B cell (primary cell): Measurements from ENCODE around the gene S100A10. TPM values are rescaled to one million over a fixed set of nuclear protein-coding genes. Genes with fewer than 3 reads are reported as not detected.

Experiments used
- ATAC-seq: fragments of 200-7000 bp; cut with Tn5 transposase; one replicate; pipeline ENCODE4 v1.10.0; 2021; ENCODE audit warnings: low read depth, mild to moderate bottlenecking, moderate number of reproducible peaks, moderate library complexity
- CTCF ChIA-PET: fragments of 350-600 bp; sonication (Branson Sonifier 250); formaldehyde crosslinking; loops from one replicate; lab custom pipeline; 2021; ENCODE audit warnings: antibody characterized with exemption, inconsistent platforms; lab: Charles Lee
- POLR2A ChIA-PET: fragments of 350-600 bp; sonication (Branson Sonifier 250); formaldehyde crosslinking; loops from one replicate; lab custom pipeline; 2021; ENCODE audit warnings: antibody characterized with exemption; lab: Charles Lee
- DNase-seq: peaks from one replicate; pipeline ENCODE4 v3.0.0; 2013
- H2AFZ ChIP-seq: 2 replicates; pipeline ENCODE4 v1.6.1; 2012; ENCODE audit warnings: mild to moderate bottlenecking, low read depth, low read length; ENCODE audit not compliant: insufficient read depth, poor library complexity, severe bottlenecking
- H3K27ac ChIP-seq, 2 donors: 1 replicate in 1 of 2; 2 replicates in 1 of 2; pipeline ENCODE4 v1.5.1; 2012 to 2013; ENCODE audit warnings: low read length in 2 of 2, mild to moderate bottlenecking in 2 of 2, moderate library complexity in 1 of 2
- H3K27me3 ChIP-seq, 4 experiments: fragments of 200-600 bp in 1 of 4; sonication (generic) in 1 of 4; replicated peaks in 1 of 4; 1 replicate in 2 of 4; 2 replicates in 2 of 4; pipeline versions ENCODE4 v1.6.1 to v1.7.0; 2013 to 2016; ENCODE audit warnings: low read length in 3 of 4, mild to moderate bottlenecking in 2 of 4, mixed read lengths in 1 of 4, moderate library complexity in 1 of 4; ENCODE audit not compliant: insufficient read depth in 4 of 4, control insufficient read depth in 3 of 4; ENCODE audit errors: control extremely low read depth in 1 of 4
- H3K36me3 ChIP-seq, 2 experiments: replicated peaks in 1 of 2; 1 replicate in 1 of 2; 2 replicates in 1 of 2; pipeline versions ENCODE4 v1.6.1 to v1.7.1; 2013; ENCODE audit warnings: low read length in 1 of 2; ENCODE audit not compliant: insufficient read depth in 2 of 2, control insufficient read depth in 1 of 2; ENCODE audit errors: control extremely low read depth in 1 of 2, extremely low read depth in 1 of 2
- H3K4me1 ChIP-seq, 2 donors: fragments of 200-600 bp in 1 of 2; sonication (generic) in 1 of 2; 1 replicate in 1 of 2; 2 replicates in 1 of 2; pipeline versions ENCODE4 v1.5.1 to v1.6.1; 2013 to 2017; ENCODE audit warnings: low read length in 2 of 2; ENCODE audit not compliant: control insufficient read depth in 2 of 2, insufficient read depth in 2 of 2
- H3K4me2 ChIP-seq: replicated peaks from 2 replicates; pipeline ENCODE3; 2012; ENCODE audit warnings: mild to moderate bottlenecking, low read depth, low read length; ENCODE audit not compliant: poor library complexity, severe bottlenecking
- H3K4me3 ChIP-seq, 5 experiments: fragments of 200-600 bp in 1 of 5; sonication (generic) in 1 of 5; 1 replicate in 3 of 5; 2 replicates in 2 of 5; pipeline versions ENCODE4 v1.5.1 to v1.7.0; 2011 to 2016; ENCODE audit warnings: low read length in 4 of 5, mild to moderate bottlenecking in 4 of 5, low read depth in 2 of 5, control low read depth in 1 of 5, moderate library complexity in 1 of 5; ENCODE audit not compliant: insufficient read depth in 1 of 5; ENCODE audit errors: control extremely low read depth in 1 of 5, extremely low read depth in 1 of 5
- H3K79me2 ChIP-seq: fragments of 200-600 bp; sonication (generic); one replicate; pipeline ENCODE4 v1.6.0; 2016; ENCODE audit warnings: low read length; ENCODE audit not compliant: control insufficient read depth, insufficient read depth
- H3K9ac ChIP-seq: fragments of 200-600 bp; sonication (generic); 2 replicates; pipeline ENCODE4 v1.6.1; 2017; ENCODE audit warnings: mild to moderate bottlenecking, low read length, moderate library complexity
- H3K9me3 ChIP-seq, 3 donors: one replicate each; pipeline versions ENCODE4 v1.6.1 to v1.7.1; 2013; ENCODE audit warnings: low read length in 2 of 3; ENCODE audit not compliant: control insufficient read depth in 2 of 3, insufficient read depth in 1 of 3; ENCODE audit errors: control extremely low read depth in 1 of 3
- H4K20me1 ChIP-seq: 2 replicates; pipeline ENCODE4 v1.6.0; 2012; ENCODE audit warnings: mild to moderate bottlenecking, low read length; ENCODE audit not compliant: insufficient read depth, control insufficient read depth, poor library complexity, severe bottlenecking
- H3K27ac Mint-ChIP-seq: one replicate; pipeline ENCODE4 v1.8.0; 2021; ENCODE audit warnings: mixed read lengths
- H3K27me3 Mint-ChIP-seq: one replicate; pipeline ENCODE4 v1.8.0; 2021; ENCODE audit warnings: mixed read lengths
- H3K4me1 Mint-ChIP-seq: one replicate; pipeline ENCODE4 v1.8.0; 2021; ENCODE audit warnings: mixed read lengths
- H3K4me3 Mint-ChIP-seq: one replicate; pipeline ENCODE4 v1.8.0; 2021; ENCODE audit warnings: mixed read lengths
- H3K9me3 Mint-ChIP-seq: one replicate; pipeline ENCODE4 v1.8.0; 2022; ENCODE audit warnings: mixed read lengths; ENCODE audit not compliant: insufficient read depth
- CTCF ChIP-seq: fragments of 200-600 bp; IDR thresholded peaks from one replicate; pipeline ENCODE4 v1.8.0; 2022; ENCODE audit warnings: antibody characterized with exemption, mild to moderate bottlenecking
- EZH2 ChIP-seq: IDR thresholded peaks from 2 replicates; pipeline ENCODE4 v1.6.1; 2012; ENCODE audit warnings: borderline replicate concordance, low read depth, mild to moderate bottlenecking, moderate library complexity, low read length; ENCODE audit not compliant: insufficient read depth, poor library complexity, severe bottlenecking
- WGBS: methylation state at CpG from one replicate; pipeline ENCODE4 v1.1.5; 2013; ENCODE audit warnings: missing lambda C conversion rate; ENCODE audit not compliant: insufficient coverage; 5-methylcytosine and 5-hydroxymethylcytosine counted together
- intact Hi-C: fragments of 100-400 bp; cut with micrococcal nuclease; formaldehyde crosslinking; loops from one replicate; pipeline ENCODE4 v1.10.0; 2022
- polyA plus RNA-seq: library from polyadenylated mRNA; depleted of rRNA; stranded (reverse); fragments of >200 nt; gene quantifications from 2 replicates; pipeline ENCODE4 v1.2.3, GENCODE V29; 2012
- total RNA-seq, 2 donors: library from RNA; stranded (reverse); fragments of 120-200 nt in 1 of 2; gene quantifications; 1 replicate in 1 of 2; 2 replicates in 1 of 2; pipeline versions ENCODE4 v1.2.3 to v1.2.4, GENCODE V29; 2013 to 2022

The S100A10 gene
- total and polyA plus RNA-seq, 2 donors (not counting 1 experiment from before 2014, with no cell fraction given) = 38.0 to 47.1 TPM

GRCh38 chr1:151978922-151979321 lies 14.7 kb downstream of the S100A10 start:
- H3K9me3 ChIP-seq = no peaks in the 10 kb centered on the region
- H3K79me2 ChIP-seq = no peaks in the 10 kb centered on the region
- no peak overlapping the region for H3K4me2 ChIP-seq
- no peak overlapping the region for H3K4me3 ChIP-seq
- no peak overlapping the region for H3K9ac ChIP-seq
- H3K9me3 Mint-ChIP-seq = no peaks in the 10 kb centered on the region
- H3K27me3 Mint-ChIP-seq = peaks cover 7% of the 10 kb centered on the region
- intact Hi-C loops = no loop called here
- peaks cover 0 to 20% of the 10 kb centered on the region in 2 experiments for H3K36me3 ChIP-seq
- no CpG with 5 or more reads among the region's 5 CpGs for WGBS
- H3K4me1 ChIP-seq = no peaks in the 10 kb centered on the region
- no peaks in the 10 kb centered on the region for H4K20me1 ChIP-seq
- H3K27ac ChIP-seq = no peak overlapping the region
- no peak overlapping the region for H3K27ac Mint-ChIP-seq
- ChIA-PET CTCF (interaction anchor here (1.0 to 1.9 kb wide), 2 partner anchors 11 to 20 kb away, joined by 3 to 6 read pairs; no protein-coding TSS in a partner anchor), POLR2A (interaction anchor here (0.5 kb wide), 1 partner anchor 356 kb away, joined by 3 read pairs; no protein-coding TSS in a partner anchor)
- no peak overlapping the region for H3K4me3 Mint-ChIP-seq
- no peaks in the 10 kb centered on the region for H3K4me1 Mint-ChIP-seq
- TF ChIP-seq CTCF (no peak), EZH2 (no peak)
- H3K27me3 ChIP-seq = no peaks in the 10 kb centered on the region
- no peak overlapping the region for H2AFZ ChIP-seq
- DNase-seq (no peak), ATAC-seq (no peak)

- no peaks in the 10 kb centered on the region for H3K27me3 ChIP-seq
- ChIA-PET POLR2A (interaction anchor here (0.6 kb wide), 1 partner anchor 9 kb away, joined by 6 read pairs; no protein-coding TSS in a partner anchor), CTCF (interaction anchor here (1.0 to 2.4 kb wide), 3 partner anchors 10 to 24 kb away, joined by 3 to 9 read pairs (median 5); no protein-coding TSS in a partner anchor)
- peaks cover 0 to 10% of the 10 kb centered on the region in 2 experiments for H3K36me3 ChIP-seq
- Mint-ChIP-seq H3K9me3 (no peaks in the 10 kb centered on the region), H3K4me1 (no peaks in the 10 kb centered on the region), H3K4me3 (no peak overlapping the region), H3K27me3 (peaks cover 12% of the 10 kb centered on the region), H3K27ac (no peak overlapping the region)
- ATAC-seq = no peak
- H3K4me3 ChIP-seq = no peak overlapping the region
- H3K4me2 ChIP-seq = no peak overlapping the region
- H2AFZ ChIP-seq = no peak overlapping the region
- H3K79me2 ChIP-seq = no peaks in the 10 kb centered on the region
- H3K9me3 ChIP-seq = no peaks in the 10 kb centered on the region
- 100% methylated on average over 3 of the region's 5 CpGs for WGBS
- intact Hi-C loops = no loop called here
- DNase-seq = no peak
- H3K9ac ChIP-seq = no peak overlapping the region
- no peak for TF ChIP-seq EZH2
- TF ChIP-seq CTCF = no peak
- H3K4me1 ChIP-seq = no peaks in the 10 kb centered on the region
- no peaks in the 10 kb centered on the region for H4K20me1 ChIP-seq
- H3K27ac ChIP-seq = no peak overlapping the region
Observed at GRCh38 chr1:151977662-151978230, 15.9 kb downstream of the S100A10 start.
